Astrocyte (in vitro differentiated cells and primary cell): ENCODE data around the gene HBS1L. TPM values are rescaled to one million over a fixed set of nuclear protein-coding genes. Genes with fewer than 3 reads are reported as not detected.

Experiments
- DNase-seq: peaks from one replicate; pipeline ENCODE4 v3.0.0-alpha.2; 2010; ENCODE audit warnings: low read depth
- FAIRE-seq: peaks from 2 replicates; lab custom pipeline; 2011; peaks lifted over from hg19 to GRCh38; lab: Jason Lieb, UNC
- H2AFZ ChIP-seq: 2 replicates; pipeline ENCODE4 v1.6.0; 2012; ENCODE audit warnings: low read depth, low read length, inconsistent platforms
- H3K27ac ChIP-seq: 2 replicates; pipeline ENCODE4 v1.5.1; 2011; ENCODE audit warnings: low read depth, low read length, inconsistent platforms
- H3K27me3 ChIP-seq: 2 replicates; pipeline ENCODE4 v1.6.0; 2011; ENCODE audit warnings: low read length, inconsistent platforms; ENCODE audit not compliant: insufficient read depth
- H3K36me3 ChIP-seq: 2 replicates; pipeline ENCODE4 v1.5.1; 2011; ENCODE audit warnings: low read length, inconsistent platforms; ENCODE audit not compliant: insufficient read depth
- H3K4me1 ChIP-seq: 2 replicates; pipeline ENCODE4 v1.5.1; 2011; ENCODE audit warnings: low read length, inconsistent platforms; ENCODE audit not compliant: insufficient read depth
- H3K4me2 ChIP-seq: 2 replicates; pipeline ENCODE4 v1.6.0; 2012; ENCODE audit warnings: low read length, inconsistent platforms
- H3K4me3 ChIP-seq: 2 replicates; pipeline ENCODE4 v1.5.1; 2011; ENCODE audit warnings: low read depth, mild to moderate bottlenecking, low read length, inconsistent platforms; ENCODE audit not compliant: insufficient read depth
- H3K79me2 ChIP-seq: 2 replicates; pipeline ENCODE4 v1.6.0; 2012; ENCODE audit warnings: mild to moderate bottlenecking, low read length, inconsistent platforms; ENCODE audit not compliant: insufficient read depth
- H3K9ac ChIP-seq: 2 replicates; pipeline ENCODE4 v1.6.0; 2012; ENCODE audit warnings: mild to moderate bottlenecking, low read length, inconsistent platforms
- H3K9me3 ChIP-seq: 2 replicates; pipeline ENCODE4 v1.5.1; 2012; ENCODE audit warnings: low read depth, mild to moderate bottlenecking, low read length, inconsistent platforms; ENCODE audit not compliant: insufficient read depth
- H4K20me1 ChIP-seq: 2 replicates; pipeline ENCODE4 v1.6.0; 2012; ENCODE audit warnings: low read length, inconsistent platforms; ENCODE audit not compliant: insufficient read depth
- H3K27ac Mint-ChIP-seq: one replicate; pipeline ENCODE4 v1.8.0; 2021; ENCODE audit warnings: mild to moderate bottlenecking, mixed read lengths; ENCODE audit not compliant: unreplicated experiment
- H3K27me3 Mint-ChIP-seq: one replicate; pipeline ENCODE4 v1.8.0; 2021; ENCODE audit warnings: low read depth, mixed read lengths; ENCODE audit not compliant: unreplicated experiment
- H3K36me3 Mint-ChIP-seq: one replicate; pipeline ENCODE4 v1.8.0; 2021; ENCODE audit warnings: low read depth, mixed read lengths; ENCODE audit not compliant: unreplicated experiment
- H3K4me1 Mint-ChIP-seq: one replicate; pipeline ENCODE4 v1.8.0; 2021; ENCODE audit warnings: low read depth, mixed read lengths; ENCODE audit not compliant: unreplicated experiment
- H3K4me3 Mint-ChIP-seq: one replicate; pipeline ENCODE4 v1.8.0; 2021; ENCODE audit warnings: mild to moderate bottlenecking, moderate library complexity, mixed read lengths; ENCODE audit not compliant: unreplicated experiment
- H3K9me3 Mint-ChIP-seq: one replicate; pipeline ENCODE4 v1.8.0; 2021; ENCODE audit warnings: mild to moderate bottlenecking, mixed read lengths; ENCODE audit not compliant: unreplicated experiment
- CTCF ChIP-seq: IDR thresholded peaks from 2 replicates; pipeline ENCODE4 v1.5.1; 2011; ENCODE audit warnings: low read depth, mild to moderate bottlenecking, inconsistent platforms, low read length, moderate library complexity; ENCODE audit not compliant: insufficient read depth
- EZH2 ChIP-seq: IDR thresholded peaks from 2 replicates; pipeline ENCODE4 v1.6.1; 2012; ENCODE audit warnings: mild to moderate bottlenecking, low read length, inconsistent platforms; ENCODE audit not compliant: insufficient read depth
- total RNA-seq: library from RNA; stranded (reverse); gene quantifications from 2 replicates; pipeline ENCODE4 v1.2.1, GENCODE V29; 2021

Gene HBS1L
- total RNA-seq, 1 donor from 2014 or later = 87.8 TPM

DNA sequence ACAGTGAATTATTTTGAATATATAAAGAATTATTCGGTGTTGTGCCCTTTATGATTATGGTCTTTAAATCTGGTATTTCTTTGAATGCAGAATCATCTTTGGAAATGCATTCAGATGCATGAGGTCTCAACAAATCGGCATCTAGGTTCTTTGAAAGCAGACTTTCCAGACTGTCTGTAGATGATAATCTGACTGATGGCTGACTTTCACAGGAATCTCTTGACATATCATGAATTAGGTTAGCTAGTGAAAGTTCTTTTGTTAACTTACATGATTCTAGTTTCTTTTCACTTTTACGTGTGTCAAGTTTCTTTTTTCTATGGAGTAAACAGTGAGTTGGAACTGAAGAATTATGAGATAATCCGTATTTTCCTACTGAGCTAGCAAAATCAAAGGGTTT lies 17.1 kb downstream of the HBS1L start:
- no peak for DNase-seq
- Histone ChIP-seq H3K9me3 (no peaks in the 10 kb centered on the region), H3K9ac (no peak overlapping the region), H3K79me2 (peaks cover 37% of the 10 kb centered on the region), H3K4me2 (no peak overlapping the region), H3K27me3 (no peaks in the 10 kb centered on the region), H3K27ac (no peak overlapping the region), H4K20me1 (peaks cover 13% of the 10 kb centered on the region), H2AFZ (no peak overlapping the region), H3K4me1 (no peaks in the 10 kb centered on the region), H3K36me3 (peaks cover 22% of the 10 kb centered on the region), H3K4me3 (no peak overlapping the region)
- peak; percentile 17 for FAIRE-seq
- H3K4me1 Mint-ChIP-seq = peaks cover 5% of the 10 kb centered on the region
- H3K27ac Mint-ChIP-seq = no peak overlapping the region
- H3K9me3 Mint-ChIP-seq = no peaks in the 10 kb centered on the region
- H3K36me3 Mint-ChIP-seq = peaks cover 5% of the 10 kb centered on the region
- no peaks in the 10 kb centered on the region for H3K27me3 Mint-ChIP-seq
- no peak for TF ChIP-seq EZH2
- TF ChIP-seq CTCF = no peak
- H3K4me3 Mint-ChIP-seq = no peak overlapping the region

- H3K4me3 ChIP-seq = no peak overlapping the region
- no peaks in the 10 kb centered on the region for H3K9me3 ChIP-seq
- H3K4me1 ChIP-seq = no peaks in the 10 kb centered on the region
- H2AFZ ChIP-seq = no peak overlapping the region
- Mint-ChIP-seq H3K36me3 (peaks cover 5% of the 10 kb centered on the region), H3K9me3 (no peaks in the 10 kb centered on the region), H3K27ac (no peak overlapping the region), H3K4me1 (peaks cover 5% of the 10 kb centered on the region), H3K27me3 (no peaks in the 10 kb centered on the region), H3K4me3 (no peak overlapping the region)
- H3K27ac ChIP-seq = no peak overlapping the region
- peaks cover 22% of the 10 kb centered on the region for H3K36me3 ChIP-seq
- FAIRE-seq (no peak), DNase-seq (no peak)
- H3K9ac ChIP-seq = no peak overlapping the region
- TF ChIP-seq CTCF = no peak
- peaks cover 30% of the 10 kb centered on the region for H3K79me2 ChIP-seq
- no peaks in the 10 kb centered on the region for H3K27me3 ChIP-seq
- H3K4me2 ChIP-seq = no peak overlapping the region
- H4K20me1 ChIP-seq = peaks cover 13% of the 10 kb centered on the region
Measured at GRCh38 chr6:135036731-135037420, 17.7 kb downstream of the HBS1L start.

DNA sequence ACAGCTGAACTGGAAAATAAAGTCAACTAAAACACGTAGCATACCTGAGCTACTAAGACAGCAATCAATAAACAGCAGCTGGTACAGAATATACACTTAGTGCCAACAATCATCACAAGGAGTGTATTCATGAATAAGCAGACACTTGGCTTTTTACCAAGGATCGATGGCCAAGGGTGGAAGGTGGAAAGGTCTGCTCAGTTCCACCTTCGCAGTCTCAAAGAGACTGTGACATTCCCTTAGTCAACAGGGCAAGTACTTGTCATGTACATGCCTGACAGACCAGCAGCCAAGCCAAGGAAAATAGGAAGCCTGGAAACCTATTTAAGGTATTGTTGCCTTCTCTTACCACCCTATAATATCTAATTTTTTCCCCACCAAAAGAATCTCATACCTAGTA lies 21.4 kb downstream of the HBS1L start:
- Histone ChIP-seq H3K4me3 (no peak overlapping the region), H3K36me3 (peaks cover 15% of the 10 kb centered on the region), H3K9me3 (no peaks in the 10 kb centered on the region), H3K4me2 (no peak overlapping the region), H2AFZ (no peak overlapping the region), H3K79me2 (peaks cover 17% of the 10 kb centered on the region), H3K27me3 (no peaks in the 10 kb centered on the region), H4K20me1 (peaks cover 17% of the 10 kb centered on the region), H3K27ac (no peak overlapping the region), H3K4me1 (no peaks in the 10 kb centered on the region), H3K9ac (no peak overlapping the region)
- H3K27me3 Mint-ChIP-seq = no peaks in the 10 kb centered on the region
- no peak for DNase-seq
- H3K4me1 Mint-ChIP-seq = peaks cover 5% of the 10 kb centered on the region
- TF ChIP-seq EZH2 (no peak), CTCF (no peak)
- H3K27ac Mint-ChIP-seq = no peak overlapping the region
- FAIRE-seq = no peak
- peaks cover 5% of the 10 kb centered on the region for H3K36me3 Mint-ChIP-seq
- H3K9me3 Mint-ChIP-seq = no peaks in the 10 kb centered on the region
- no peak overlapping the region for H3K4me3 Mint-ChIP-seq
